Stimulated activated CD8-positive, alpha-beta memory T cell treated with anti-CD3 and anti-CD28 coated beads, Interleukin-15, amount 100 ng/mL, for 4 hours (primary cell): ENCODE measurements around the gene TCEAL8.

Source experiments
- DNase-seq, 2 donors: peaks; one replicate each; pipeline ENCODE4 v3.0.0-alpha.2; 2020; ENCODE audit warnings: low read depth in 2 of 2

Gene TCEAL8

GRCh38 chrX:103214870-103215424, 40.0 kb downstream of the TCEAL8 start, which contains the start of gene BEX4:
BEX4 (plus strand) TSS chrX:103215108; CDS start chrX:103216154, 1,046 bp downstream.
- peak; percentile 59 to 67 for DNase-seq

GRCh38 chrX:103212749-103213457, 42.1 kb downstream of the TCEAL8 start:
- DNase-seq = no peak

GRCh38 chrX:103211012-103211715, 43.8 kb downstream of the TCEAL8 start:
- peak in 1 of 2 donors; percentile 12 for DNase-seq

- no peak for DNase-seq
Observed at GRCh38 chrX:103210056-103210455, 44.9 kb downstream of the TCEAL8 start.
